ENCODE results near the gene SOS1. TPM values are rescaled to one million over a fixed set of nuclear protein-coding genes. Genes with fewer than 3 reads are reported as not detected.

SOS1 gene
- total and polyA plus RNA-seq, 2 donors (not counting 1 experiment from before 2014, with no cell fraction given), result 18.2 to 58.1 TPM

GRCh38 chr2:38975042-38975441 is 145.8 kb downstream of the SOS1 start:
- no peaks in the 10 kb centered on the region for H3K4me1 Mint-ChIP-seq
- no peaks in the 10 kb centered on the region for H3K9me3 Mint-ChIP-seq (ENCODE audit: insufficient read depth)
- Histone ChIP-seq H3K4me1 (ENCODE audit: control insufficient read depth in 2 of 2, insufficient read depth in 2 of 2, low read length in 2 of 2) (no peaks in the 10 kb centered on the region), H3K4me2 (replicated peaks; ENCODE audit: low read depth, low read length, poor library complexity, severe bottlenecking) (no peak overlapping the region), H3K9me3 (ENCODE audit: control extremely low read depth in 1 of 3, control insufficient read depth in 2 of 3, insufficient read depth in 1 of 3, low read length in 2 of 3) (no peaks in the 10 kb centered on the region), H3K36me3 (replicated peaks in 1 of 2; ENCODE audit: control extremely low read depth in 1 of 2, control insufficient read depth in 1 of 2, extremely low read depth in 1 of 2, insufficient read depth in 2 of 2, low read length in 1 of 2) (no peaks in the 10 kb centered on the region), H3K4me3 (ENCODE audit: control extremely low read depth in 1 of 5, extremely low read depth in 1 of 5, insufficient read depth in 1 of 5, low read depth in 2 of 5, low read length in 4 of 5) (no peak overlapping the region), H2AFZ (ENCODE audit: insufficient read depth, low read depth, low read length, poor library complexity, severe bottlenecking) (no peak overlapping the region), H3K27me3 (replicated peaks in 1 of 4; ENCODE audit: control extremely low read depth in 1 of 4, control insufficient read depth in 3 of 4, insufficient read depth in 4 of 4, low read length in 3 of 4) (no peaks in the 10 kb centered on the region), H3K9ac (ENCODE audit: low read length) (no peak overlapping the region), H4K20me1 (ENCODE audit: control insufficient read depth, insufficient read depth, low read length, poor library complexity, severe bottlenecking) (no peaks in the 10 kb centered on the region), H3K79me2 (ENCODE audit: control insufficient read depth, insufficient read depth, low read length) (no peaks in the 10 kb centered on the region), H3K27ac (ENCODE audit: low read length in 2 of 2) (no peak overlapping the region)
- DNase-seq (no peak), ATAC-seq (ENCODE audit: low read depth) (no peak)
- no CpG with 5 or more reads among the region's 6 CpGs for WGBS (ENCODE audit: insufficient coverage)
- H3K27me3 Mint-ChIP-seq, result no peaks in the 10 kb centered on the region
- no peak overlapping the region for H3K4me3 Mint-ChIP-seq
- ChIA-PET POLR2A (no interaction called here), CTCF (interaction anchor here (1.4 kb wide), 1 partner anchor 27 kb away, joined by 4 read pairs; no protein-coding TSS in a partner anchor)
- no peak overlapping the region for H3K27ac Mint-ChIP-seq
- TF ChIP-seq EZH2 (IDR thresholded peaks at IDR 0.05; ENCODE audit: borderline replicate concordance, insufficient read depth, low read depth, low read length, poor library complexity, severe bottlenecking), result no peak
- TF ChIP-seq, protein P1, sequence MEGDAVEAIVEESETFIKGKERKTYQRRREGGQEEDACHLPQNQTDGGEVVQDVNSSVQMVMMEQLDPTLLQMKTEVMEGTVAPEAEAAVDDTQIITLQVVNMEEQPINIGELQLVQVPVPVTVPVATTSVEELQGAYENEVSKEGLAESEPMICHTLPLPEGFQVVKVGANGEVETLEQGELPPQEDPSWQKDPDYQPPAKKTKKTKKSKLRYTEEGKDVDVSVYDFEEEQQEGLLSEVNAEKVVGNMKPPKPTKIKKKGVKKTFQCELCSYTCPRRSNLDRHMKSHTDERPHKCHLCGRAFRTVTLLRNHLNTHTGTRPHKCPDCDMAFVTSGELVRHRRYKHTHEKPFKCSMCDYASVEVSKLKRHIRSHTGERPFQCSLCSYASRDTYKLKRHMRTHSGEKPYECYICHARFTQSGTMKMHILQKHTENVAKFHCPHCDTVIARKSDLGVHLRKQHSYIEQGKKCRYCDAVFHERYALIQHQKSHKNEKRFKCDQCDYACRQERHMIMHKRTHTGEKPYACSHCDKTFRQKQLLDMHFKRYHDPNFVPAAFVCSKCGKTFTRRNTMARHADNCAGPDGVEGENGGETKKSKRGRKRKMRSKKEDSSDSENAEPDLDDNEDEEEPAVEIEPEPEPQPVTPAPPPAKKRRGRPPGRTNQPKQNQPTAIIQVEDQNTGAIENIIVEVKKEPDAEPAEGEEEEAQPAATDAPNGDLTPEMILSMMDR (IDR thresholded peaks at IDR 0.05), result no peak
- intact Hi-C loops (cut with micrococcal nuclease), result no loop called here

GRCh38 chr2:38973266-38973665 is 147.6 kb downstream of the SOS1 start:
- Mint-ChIP-seq H3K4me3 (no peak overlapping the region), H3K9me3 (ENCODE audit: insufficient read depth) (no peaks in the 10 kb centered on the region), H3K4me1 (no peaks in the 10 kb centered on the region), H3K27me3 (no peaks in the 10 kb centered on the region), H3K27ac (no peak overlapping the region)
- ATAC-seq (ENCODE audit: low read depth) (no peak), DNase-seq (no peak)
- Histone ChIP-seq H3K4me2 (replicated peaks; ENCODE audit: low read depth, low read length, poor library complexity, severe bottlenecking) (no peak overlapping the region), H3K9me3 (ENCODE audit: control extremely low read depth in 1 of 3, control insufficient read depth in 2 of 3, insufficient read depth in 1 of 3, low read length in 2 of 3) (no peaks in the 10 kb centered on the region), H4K20me1 (ENCODE audit: control insufficient read depth, insufficient read depth, low read length, poor library complexity, severe bottlenecking) (no peaks in the 10 kb centered on the region), H3K36me3 (replicated peaks in 1 of 2; ENCODE audit: control extremely low read depth in 1 of 2, control insufficient read depth in 1 of 2, extremely low read depth in 1 of 2, insufficient read depth in 2 of 2, low read length in 1 of 2) (no peaks in the 10 kb centered on the region), H3K9ac (ENCODE audit: low read length) (no peak overlapping the region), H3K27ac (ENCODE audit: low read length in 2 of 2) (no peak overlapping the region), H3K79me2 (ENCODE audit: control insufficient read depth, insufficient read depth, low read length) (no peaks in the 10 kb centered on the region), H3K4me1 (ENCODE audit: control insufficient read depth in 2 of 2, insufficient read depth in 2 of 2, low read length in 2 of 2) (no peaks in the 10 kb centered on the region), H3K27me3 (replicated peaks in 1 of 4; ENCODE audit: control extremely low read depth in 1 of 4, control insufficient read depth in 3 of 4, insufficient read depth in 4 of 4, low read length in 3 of 4) (no peaks in the 10 kb centered on the region), H3K4me3 (ENCODE audit: control extremely low read depth in 1 of 5, extremely low read depth in 1 of 5, insufficient read depth in 1 of 5, low read depth in 2 of 5, low read length in 4 of 5) (no peak overlapping the region), H2AFZ (ENCODE audit: insufficient read depth, low read depth, low read length, poor library complexity, severe bottlenecking) (no peak overlapping the region)
- ChIA-PET POLR2A (no interaction called here), CTCF (no interaction called here)
- TF ChIP-seq, protein P1 (IDR thresholded peaks at IDR 0.05), result no peak
- TF ChIP-seq EZH2 (IDR thresholded peaks at IDR 0.05; ENCODE audit: borderline replicate concordance, insufficient read depth, low read depth, low read length, poor library complexity, severe bottlenecking), result no peak
- intact Hi-C loops (cut with micrococcal nuclease), result no loop called here

All from B cell (primary cell).